GM12891 (cell line): ENCODE data around the gene HTR7.
A peak's percentile ranks its signal among the peaks of the same experiment; 100 is the strongest.

Source experiments
- DNase-seq: peaks from one replicate; pipeline ENCODE4 v3.0.0; 2011; ENCODE audit warnings: low spot score; ENCODE audit not compliant: insufficient read length
- FAIRE-seq: peaks from 2 replicates; lab custom pipeline; 2011; peaks lifted over from hg19 to GRCh38; lab: Jason Lieb, UNC
- PAX5 ChIP-seq: IDR thresholded peaks from 2 replicates; pipeline ENCODE4 v1.6.1; 2011; ENCODE audit warnings: low read length, moderate library complexity, mild to moderate bottlenecking; ENCODE audit not compliant: insufficient read depth, severe bottlenecking
- POLR2A ChIP-seq: IDR thresholded peaks from 2 replicates; pipeline ENCODE4 v1.6.1; 2011; ENCODE audit warnings: low read depth, low read length, control low read depth
- POLR2AphosphoS5 ChIP-seq: IDR thresholded peaks from 2 replicates; pipeline ENCODE4 v1.6.1; 2011; ENCODE audit warnings: low read depth, low read length, control low read depth
- POU2F2 ChIP-seq: IDR thresholded peaks from 2 replicates; pipeline ENCODE4 v1.6.1; 2011; ENCODE audit warnings: low read depth, mild to moderate bottlenecking, control low read depth, low read length, moderate library complexity
- SPI1 ChIP-seq: IDR thresholded peaks from 2 replicates; pipeline ENCODE4 v1.6.1; 2011; ENCODE audit warnings: low read depth, low read length, control low read depth
- TAF1 ChIP-seq: IDR thresholded peaks from 2 replicates; pipeline ENCODE4 v1.6.1; 2011; ENCODE audit warnings: low read depth, low read length, control low read depth

HTR7 gene

DNA sequence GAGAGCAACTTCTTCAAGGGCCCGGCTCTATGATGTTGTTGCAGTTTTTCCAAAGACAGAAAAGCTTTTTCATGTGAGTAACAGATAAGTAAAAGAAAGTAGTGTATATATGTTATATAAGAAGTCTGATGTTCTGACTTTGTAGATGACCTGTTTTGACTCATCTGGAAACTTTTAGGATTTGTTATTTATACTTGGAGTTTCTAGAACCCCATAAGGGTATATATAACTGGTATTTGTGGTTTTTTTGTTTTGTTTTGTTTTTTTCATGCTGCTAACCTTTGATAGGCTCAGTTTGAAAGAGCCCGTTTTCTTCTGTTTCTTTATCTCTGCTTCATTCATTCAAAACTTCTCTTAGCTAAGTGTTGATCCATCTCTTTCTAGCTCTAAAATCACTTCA, 21.2 kb upstream of the HTR7 start:
- TF ChIP-seq SPI1 (no peak), POLR2AphosphoS5 (no peak), PAX5 (no peak), TAF1 (no peak), POLR2A (no peak), POU2F2 (no peak)
- no peak for DNase-seq
- FAIRE-seq, result no peak

DNA sequence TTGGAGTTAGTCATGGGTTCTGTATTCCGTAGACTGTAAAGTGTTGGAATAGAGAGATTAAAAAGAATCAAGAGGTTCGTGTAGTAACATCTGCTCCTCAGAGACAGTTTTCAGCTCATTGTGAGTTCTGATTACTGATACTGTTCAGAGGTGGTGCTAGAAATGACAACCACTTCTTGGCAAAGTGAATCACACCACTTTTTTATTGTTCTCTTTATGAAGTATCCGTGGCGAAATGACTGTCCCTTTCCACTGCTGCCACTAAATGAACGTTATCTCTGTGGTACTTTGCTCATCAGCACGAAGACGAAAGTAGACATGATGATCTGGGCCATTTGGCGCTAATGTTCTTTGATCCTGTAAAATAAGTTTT, 14.8 kb upstream of the HTR7 start:
- FAIRE-seq, result peak; percentile 69
- DNase-seq, result no peak
- TF ChIP-seq POLR2A (no peak), POU2F2 (no peak), POLR2AphosphoS5 (no peak), PAX5 (no peak), TAF1 (no peak), SPI1 (no peak)

DNA sequence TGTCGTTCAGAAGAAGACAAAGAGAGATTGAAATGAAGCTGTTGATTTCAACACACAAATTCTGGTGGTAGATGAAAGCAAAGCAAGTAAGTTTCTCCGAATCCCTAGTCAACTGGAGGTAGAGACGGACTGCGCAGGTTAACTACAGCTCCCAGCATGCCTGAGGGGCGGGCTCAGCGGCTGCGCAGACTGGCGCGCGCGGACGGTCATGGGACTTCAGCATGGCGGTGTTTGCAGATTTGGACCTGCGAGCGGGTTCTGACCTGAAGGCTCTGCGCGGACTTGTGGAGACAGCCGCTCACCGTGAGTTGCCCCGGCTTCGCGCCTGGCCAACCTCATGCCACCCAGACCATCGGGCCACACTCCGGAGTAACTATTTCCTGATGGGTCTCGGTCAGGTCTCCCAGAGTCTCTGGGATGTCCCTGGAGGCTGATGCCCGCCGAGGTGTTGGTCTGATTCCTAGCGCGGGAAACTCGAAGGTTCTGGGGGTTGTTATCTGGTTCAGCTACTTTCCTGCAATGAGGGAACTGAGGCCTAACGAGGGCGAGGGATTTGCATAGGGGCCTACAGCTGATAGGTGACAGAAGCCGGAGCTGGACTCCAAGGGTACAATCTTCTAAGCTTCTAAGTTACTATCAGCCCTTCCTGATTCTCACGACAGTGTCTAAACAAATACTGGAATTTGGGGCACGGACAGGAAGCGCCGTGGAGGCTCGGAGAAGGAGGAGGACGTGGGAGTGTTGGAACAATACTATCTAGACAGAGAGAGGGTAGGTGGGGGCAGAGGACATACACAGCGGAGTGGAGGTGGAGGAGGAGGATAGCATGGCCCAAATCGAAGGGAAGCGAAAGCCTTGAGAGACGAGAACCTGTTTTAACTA, 14.2 kb upstream of the HTR7 start, which contains the start of gene RPP30:
Gene RPP30 (plus strand): TSS at position 209 of the 882 bp plus-strand sequence. CDS start 13 bp downstream, at position 222.
- no peak for TF ChIP-seq SPI1
- TF ChIP-seq POLR2A, result peak; percentile 50; the same call in 1 of the 2 replicates
- TF ChIP-seq PAX5, result no peak
- peak; percentile 73 for TF ChIP-seq POLR2AphosphoS5
- TF ChIP-seq POU2F2, result peak; percentile 35; the same call in 1 of the 2 replicates
- TF ChIP-seq TAF1, result peak; percentile 66
- FAIRE-seq (peak; percentile 99), DNase-seq (peak; percentile 50)

DNA sequence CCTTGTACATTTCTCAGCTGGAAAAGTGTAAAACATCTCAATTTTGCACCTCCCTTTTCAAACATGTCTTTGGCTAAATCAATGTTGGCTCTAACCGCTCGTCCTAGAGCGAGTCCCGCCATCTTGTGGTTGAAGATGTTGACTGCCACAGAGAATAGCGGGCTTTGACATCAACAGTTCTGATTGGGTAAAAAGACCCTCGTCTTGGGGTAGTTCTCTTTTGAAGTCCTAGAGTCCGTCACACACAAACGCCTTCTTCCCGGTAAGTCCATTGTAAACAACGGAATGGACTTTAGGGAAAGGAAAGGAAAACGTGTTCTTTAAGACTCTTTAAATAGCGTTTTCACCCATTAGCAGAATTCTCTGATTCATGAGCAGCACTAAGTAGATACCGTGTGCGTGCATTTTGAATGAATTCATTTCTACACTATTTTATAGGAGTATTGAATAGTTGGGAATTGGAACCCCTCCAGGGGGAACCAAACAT, 13.5 kb upstream of the HTR7 start:
- TF ChIP-seq PAX5, result no peak
- TF ChIP-seq POLR2AphosphoS5, result no peak
- no peak for TF ChIP-seq TAF1
- TF ChIP-seq SPI1, result no peak
- TF ChIP-seq POLR2A, result no peak
- TF ChIP-seq POU2F2, result no peak
- FAIRE-seq (peak; percentile 90), DNase-seq (no peak)

DNA sequence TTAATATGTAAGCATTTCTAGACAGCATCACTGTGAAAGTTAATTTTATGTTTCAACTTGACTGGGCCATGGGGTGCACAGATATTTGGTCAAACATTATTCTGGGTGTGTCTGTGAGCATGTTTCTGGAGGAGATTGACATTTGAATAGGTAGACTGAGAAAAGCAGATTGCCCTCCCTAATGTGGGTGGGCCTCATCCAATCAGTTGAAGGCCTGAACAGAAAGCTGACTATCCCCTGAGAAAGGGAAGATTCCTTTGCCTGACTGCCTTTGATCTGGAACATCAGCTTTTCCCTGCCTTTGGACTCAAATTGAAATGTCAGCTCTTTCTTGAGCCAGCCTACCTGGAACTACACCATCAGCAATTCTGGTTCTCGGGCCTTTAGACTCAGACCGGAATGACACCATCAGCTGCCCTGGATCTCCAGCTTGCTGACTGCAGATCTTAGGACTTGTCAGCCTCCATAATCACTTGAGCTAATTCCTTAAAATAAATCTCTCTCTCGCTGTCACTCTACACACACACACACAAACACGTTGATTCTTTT, 8.3 kb upstream of the HTR7 start:
- DNase-seq (no peak), FAIRE-seq (no peak)
- no peak for TF ChIP-seq POLR2AphosphoS5
- no peak for TF ChIP-seq POU2F2
- TF ChIP-seq POLR2A, result no peak
- no peak for TF ChIP-seq PAX5
- TF ChIP-seq TAF1, result no peak
- TF ChIP-seq SPI1, result no peak

DNA sequence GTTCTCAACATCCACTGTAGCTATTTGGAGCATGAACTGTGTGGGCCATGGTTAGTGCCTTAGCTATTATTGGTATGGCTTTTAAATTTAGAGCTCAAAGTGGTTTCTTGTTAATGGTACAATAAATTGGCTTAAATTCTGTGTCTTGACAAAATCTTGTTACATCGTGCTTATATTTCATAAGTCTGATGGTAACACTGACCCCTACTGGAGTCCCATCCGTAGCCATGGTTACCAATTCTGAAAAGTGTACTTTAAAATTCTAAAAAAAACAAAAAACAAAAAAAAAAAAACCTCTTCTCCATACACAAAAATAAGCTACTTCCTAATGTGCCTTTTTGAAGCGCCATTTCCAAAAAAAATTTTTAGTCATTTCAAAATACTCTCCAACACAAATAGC, 7.6 kb upstream of the HTR7 start:
- no peak for TF ChIP-seq POU2F2
- no peak for TF ChIP-seq POLR2AphosphoS5
- no peak for TF ChIP-seq POLR2A
- TF ChIP-seq TAF1, result no peak
- TF ChIP-seq PAX5, result no peak
- no peak for TF ChIP-seq SPI1
- DNase-seq, result no peak
- FAIRE-seq, result no peak

DNA sequence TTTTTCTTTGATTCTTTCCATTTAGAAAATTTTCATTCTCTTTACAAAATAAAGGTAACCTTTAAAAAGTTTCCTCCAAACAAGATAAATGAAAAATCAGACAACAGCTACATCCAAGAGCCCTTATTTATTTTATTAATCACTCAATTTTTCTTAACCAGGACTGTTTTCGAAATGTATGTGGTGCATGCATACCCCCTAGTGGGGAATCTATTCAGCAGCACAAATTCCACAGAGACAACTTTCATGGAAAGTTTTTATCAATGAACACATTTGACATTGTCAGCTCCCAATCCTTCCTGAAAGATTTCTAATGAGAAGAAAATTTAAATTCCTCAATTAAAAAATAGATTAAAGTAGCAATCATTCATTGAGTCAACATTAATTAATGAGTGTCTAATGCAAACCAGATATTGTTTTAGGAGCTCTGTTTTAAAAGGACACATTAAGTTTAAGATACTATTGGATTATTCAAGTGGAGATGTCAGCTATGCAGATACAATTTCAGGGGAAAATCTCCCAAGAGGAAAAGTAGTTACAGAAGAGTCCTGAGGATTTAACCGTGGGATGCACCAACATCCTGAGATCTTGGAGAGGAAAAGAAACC, 5.2 kb upstream of the HTR7 start:
- DNase-seq (no peak), FAIRE-seq (no peak)
- TF ChIP-seq POLR2A (no peak), SPI1 (no peak), PAX5 (no peak), TAF1 (no peak), POU2F2 (no peak), POLR2AphosphoS5 (no peak)

DNA sequence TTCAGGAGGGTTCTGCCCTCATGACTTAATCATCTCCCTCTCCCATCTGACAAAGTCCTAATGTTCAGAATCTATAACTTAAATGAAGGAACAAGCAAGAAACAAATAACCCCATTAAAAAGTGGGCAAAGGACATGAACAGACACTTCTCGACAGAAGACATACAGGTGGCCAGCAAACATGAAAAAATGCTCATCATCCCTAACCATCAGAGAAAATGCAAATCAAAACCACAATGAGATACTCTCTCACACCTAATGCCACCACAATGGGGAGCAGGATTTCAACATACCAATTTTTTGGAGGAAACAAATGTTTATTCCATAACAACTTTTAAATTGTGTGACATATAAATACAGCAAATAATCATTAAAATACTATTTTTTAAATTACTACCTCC, 3.0 kb upstream of the HTR7 start:
- no peak for TF ChIP-seq POLR2A
- TF ChIP-seq TAF1, result no peak
- no peak for TF ChIP-seq POU2F2
- no peak for TF ChIP-seq SPI1
- no peak for TF ChIP-seq PAX5
- no peak for TF ChIP-seq POLR2AphosphoS5
- FAIRE-seq (no peak), DNase-seq (no peak)

DNA sequence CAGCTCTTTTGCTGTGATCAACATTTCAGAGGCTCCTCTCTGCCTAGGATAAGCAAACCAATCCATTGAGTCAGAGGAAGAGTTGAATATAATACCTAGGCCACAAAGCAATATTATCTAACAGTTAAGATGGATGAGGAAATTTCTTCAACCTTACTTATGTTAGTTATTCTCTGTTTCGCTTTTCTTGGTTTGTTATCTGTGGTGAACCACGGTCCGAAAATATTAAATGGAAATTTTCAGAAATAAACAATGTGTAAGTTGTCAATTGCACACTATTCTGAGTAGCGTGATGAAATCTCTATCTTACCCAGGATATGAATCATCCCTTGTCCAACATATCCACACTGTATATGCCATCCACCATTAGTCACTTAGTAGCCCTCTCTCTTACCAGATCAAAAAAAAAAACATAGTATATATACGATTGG, 1.5 kb upstream of the HTR7 start:
- no peak for TF ChIP-seq POU2F2
- no peak for TF ChIP-seq TAF1
- no peak for TF ChIP-seq POLR2AphosphoS5
- TF ChIP-seq PAX5, result no peak
- no peak for TF ChIP-seq POLR2A
- no peak for TF ChIP-seq SPI1
- FAIRE-seq, result no peak
- no peak for DNase-seq
